ENCODE measurements around the gene SH3PXD2A. TPM values are rescaled to one million over a fixed set of nuclear protein-coding genes. Genes with fewer than 3 reads are reported as not detected.

The SH3PXD2A gene
- total RNA-seq, 1 donor from 2014 or later = 8.2 TPM

GRCh38 chr10:103706762-103707161 is 148.6 kb downstream of the SH3PXD2A start:
- no peak for DNase-seq (ENCODE audit: low read depth)

- no peak for DNase-seq (ENCODE audit: low read depth)
These were observed 149.3 kb downstream of the SH3PXD2A start for GRCh38 chr10:103706047-103706446.

- no peak for DNase-seq (ENCODE audit: low read depth)
These were observed 151.1 kb downstream of the SH3PXD2A start for GRCh38 chr10:103703941-103704919.

- DNase-seq (ENCODE audit: low read depth) = no peak
These were observed 153.8 kb downstream of the SH3PXD2A start for GRCh38 chr10:103701380-103702222.

- DNase-seq (ENCODE audit: low read depth) = no peak
These were observed 155.0 kb downstream of the SH3PXD2A start for GRCh38 chr10:103700436-103700715.

- no peak for DNase-seq (ENCODE audit: low read depth)
These were observed 155.6 kb downstream of the SH3PXD2A start for GRCh38 chr10:103699611-103700435.

GRCh38 chr10:103698266-103698665 is 157.1 kb downstream of the SH3PXD2A start:
- DNase-seq (ENCODE audit: low read depth) = no peak

GRCh38 chr10:103697787-103698186 is 157.6 kb downstream of the SH3PXD2A start:
- DNase-seq (ENCODE audit: low read depth) = no peak

- peak; percentile 80 for DNase-seq (ENCODE audit: low read depth)
These were observed 158.8 kb downstream of the SH3PXD2A start for GRCh38 chr10:103696411-103697145.

- no peak for DNase-seq (ENCODE audit: low read depth)
These were observed 159.3 kb downstream of the SH3PXD2A start for GRCh38 chr10:103696094-103696410.

GRCh38 chr10:103695584-103696005 is 159.8 kb downstream of the SH3PXD2A start:
- no peak for DNase-seq (ENCODE audit: low read depth)

GRCh38 chr10:103693812-103694205 is 161.6 kb downstream of the SH3PXD2A start:
- DNase-seq (ENCODE audit: low read depth) = no peak

GRCh38 chr10:103692952-103693811 is 162.2 kb downstream of the SH3PXD2A start:
- DNase-seq (ENCODE audit: low read depth) = no peak

GRCh38 chr10:103692436-103692951 is 162.9 kb downstream of the SH3PXD2A start:
- DNase-seq (ENCODE audit: low read depth) = no peak

GRCh38 chr10:103691723-103692435 is 163.5 kb downstream of the SH3PXD2A start:
- no peak for DNase-seq (ENCODE audit: low read depth)

- DNase-seq (ENCODE audit: low read depth) = no peak
These were observed 164.1 kb downstream of the SH3PXD2A start for GRCh38 chr10:103691267-103691666.

- no peak for DNase-seq (ENCODE audit: low read depth)
These were observed 165.1 kb downstream of the SH3PXD2A start for GRCh38 chr10:103690281-103690680.

GRCh38 chr10:103688491-103688890 is 166.9 kb downstream of the SH3PXD2A start:
- DNase-seq (ENCODE audit: low read depth) = no peak

GRCh38 chr10:103687718-103688117 is 167.7 kb downstream of the SH3PXD2A start:
- no peak for DNase-seq (ENCODE audit: low read depth)

All from renal cortical epithelial cell (primary cell).